ENCODE data around the gene TNNT3. TPM values are rescaled to one million over a fixed set of nuclear protein-coding genes. Genes with fewer than 3 reads are reported as not detected.
"Not testable (repeated sequence)": the region's sequence is repeated elsewhere in the genome, so short reads cannot be mapped to it uniquely, and the experiment has no call there.

TNNT3 gene
- total RNA-seq, result 10 to 100 TPM in 3 of 4 donors, 1 to 10 TPM in 1; 9.0 to 58.7 (median 34.1) TPM
- polyA plus RNA-seq, result 63.1 TPM
- long read RNA-seq, donor 1, partial matches to known transcripts, result 10 of 21 reads
- long read RNA-seq, donor 1, other reads (novel, unspliced or antisense), result 11 of 21 reads
- long read RNA-seq, donor 2, partial matches to known transcripts, result 1 of 2 reads
- long read RNA-seq, donor 2, other reads (novel, unspliced or antisense), result 1 of 2 reads
- long read RNA-seq, donor 3, partial matches to known transcripts, result 17 of 29 reads
- long read RNA-seq, donor 3, other reads (novel, unspliced or antisense), result 11 of 29 reads
- long read RNA-seq, donor 4, partial matches to known transcripts, result 4 of 8 reads
- long read RNA-seq, donor 4, other reads (novel, unspliced or antisense), result 3 of 8 reads

DNA sequence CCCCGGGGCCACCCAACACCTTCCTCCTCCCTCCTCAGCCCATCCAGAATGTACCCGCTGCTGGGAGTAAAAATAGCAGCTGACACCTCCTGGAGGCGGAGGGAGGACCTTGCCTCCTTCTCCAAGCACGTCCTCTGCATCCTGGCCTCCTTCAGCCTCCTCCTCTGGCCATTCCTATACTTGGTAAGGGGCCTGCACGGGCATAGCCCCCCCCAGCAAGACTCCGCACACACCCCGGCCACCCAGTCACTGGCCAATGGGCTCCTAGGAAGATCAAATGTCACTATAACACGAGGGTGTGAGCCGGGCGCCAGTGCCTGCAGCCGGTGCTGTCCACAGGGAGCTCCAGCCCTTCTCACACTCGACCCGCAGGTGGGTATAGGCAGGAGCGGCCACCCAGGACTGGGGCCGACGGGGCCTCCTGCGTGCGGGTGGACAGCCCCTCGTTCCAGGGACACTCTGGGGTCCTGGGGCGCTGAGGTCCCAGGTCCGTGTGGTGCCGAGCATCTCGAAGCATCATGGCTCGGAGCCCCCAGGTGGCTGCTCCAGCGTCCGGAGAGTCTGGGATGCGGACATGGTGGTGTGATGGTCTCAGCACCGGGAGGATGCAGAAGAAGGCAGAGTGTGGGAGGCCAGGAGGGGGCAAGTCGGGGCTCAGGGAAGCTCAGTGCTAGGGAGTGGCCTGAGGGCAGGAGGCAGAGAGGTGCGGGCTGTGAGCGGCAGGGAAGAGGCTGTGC lies at the start of gene TNNT3:
TSS of gene TNNT3 (plus strand) at position 313 of the 737 bp plus-strand sequence. CDS start 3,172 bp downstream, outside the sequence.
- intact Hi-C loops (cut with DNase I), result loop anchor here in 3 of 4 donors (5.0 to 10.0 kb wide), 3 partner anchors 37 to 225 kb away; partner anchors contain the start of gene LSP1 (in 1 of the 3)

DNA sequence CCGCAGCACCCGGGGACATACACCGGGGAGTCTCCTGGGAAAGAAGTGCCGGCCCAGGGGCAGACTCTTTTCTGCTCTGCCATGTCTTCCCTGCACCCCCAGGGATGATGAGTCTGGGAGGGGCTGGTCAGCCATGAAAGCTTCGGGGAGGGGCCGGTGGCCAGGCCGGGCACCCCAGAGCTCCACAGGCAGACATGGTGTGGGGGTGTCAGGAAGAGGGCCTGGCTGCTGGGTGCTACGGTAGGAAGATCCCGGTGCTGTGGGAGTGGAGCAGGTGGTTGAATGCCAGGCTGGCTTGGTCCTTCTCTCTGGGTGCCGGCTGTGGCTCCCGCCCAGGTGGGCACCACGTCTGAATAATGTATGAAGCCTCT lies 49.2 kb upstream of the TNNT3 start:
- intact Hi-C loops (cut with DNase I), result no loop called here
- Histone ChIP-seq H3K4me1 (ENCODE audit: control insufficient read depth, insufficient read depth, low read length) (no peaks in the 10 kb centered on the region), H3K4me3 (ENCODE audit: low read length) (no peak overlapping the region), H3K9me3 (ENCODE audit: control insufficient read depth, low read length) (no peaks in the 10 kb centered on the region), H3K27ac (ENCODE audit: low read length) (no peak overlapping the region), H3K27me3 (ENCODE audit: control insufficient read depth, insufficient read depth) (no peaks in the 10 kb centered on the region)
- DNase-seq (peak in 2 of 3 donors; percentile 13 to 55), ATAC-seq (peak in 1 of 2 donors; percentile 2)
- WGBS, result 55% methylated on average over 12 of the region's 12 CpGs

More for the DNA sequence above, at the start of gene TNNT3:
- ATAC-seq, result peak; percentile 7 to 8
- H3K27ac ChIP-seq (ENCODE audit: low read length), result peak within 1 kb of the TSS; percentile 34
- WGBS, result 65% methylated on average over 31 of the region's 31 CpGs
- no peaks in the 10 kb centered on the region for H3K9me3 ChIP-seq (ENCODE audit: control insufficient read depth, low read length)
- peaks cover 4% of the 10 kb centered on the region for H3K4me1 ChIP-seq (ENCODE audit: control insufficient read depth, insufficient read depth, low read length)
- H3K27me3 ChIP-seq (ENCODE audit: control insufficient read depth, insufficient read depth), result no peaks in the 10 kb centered on the region
- peak in 1 of 3 donors; percentile 68 for DNase-seq
- H3K4me3 ChIP-seq (ENCODE audit: low read length), result no peak within 1 kb of the TSS

DNA sequence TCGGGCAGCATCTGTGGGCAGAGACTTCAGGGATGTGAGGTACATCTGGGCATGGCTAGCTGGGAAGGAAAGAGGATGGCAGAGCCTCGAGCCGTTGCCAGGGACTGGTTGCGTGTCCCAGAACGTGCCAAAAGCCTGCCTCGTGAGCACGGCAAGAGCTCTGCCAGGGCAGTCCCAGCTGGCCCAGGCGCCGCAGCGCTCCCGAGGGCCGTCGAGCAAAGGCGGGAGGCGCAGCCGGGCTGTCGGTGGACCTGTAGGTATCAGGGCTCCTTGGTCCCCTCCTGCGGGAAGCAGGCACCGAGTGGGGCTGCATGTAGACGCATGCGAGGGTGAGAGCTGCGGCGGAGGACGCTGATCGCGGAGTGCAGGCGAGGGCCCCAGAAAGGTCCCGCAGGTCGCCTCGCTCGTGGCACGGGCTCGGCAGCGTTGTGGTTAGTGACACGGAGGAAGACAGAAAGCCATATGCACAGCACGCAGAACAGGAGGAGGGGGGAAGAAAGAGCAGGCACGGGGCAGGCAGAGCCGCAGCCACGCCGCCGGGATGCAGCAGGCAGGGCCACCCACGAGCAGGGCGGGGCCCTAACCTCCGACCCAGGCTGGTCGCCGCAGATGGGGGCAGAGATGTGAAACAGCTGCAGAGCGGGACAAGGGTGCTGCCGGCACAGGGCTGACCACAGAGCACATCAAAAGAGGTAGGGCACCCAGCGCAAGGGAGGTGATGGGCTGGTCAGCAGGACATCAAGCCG lies 48.6 kb upstream of the TNNT3 start:
- 37% methylated on average over 50 of the region's 50 CpGs for WGBS
- intact Hi-C loops (cut with DNase I), result no loop called here
- H3K4me3 ChIP-seq (ENCODE audit: low read length), result no peak overlapping the region

GRCh38 chr11:1871531-1871930 lies 48.0 kb upstream of the TNNT3 start:
- H3K9me3 ChIP-seq (ENCODE audit: control insufficient read depth, low read length), result no peaks in the 10 kb centered on the region
- H3K27ac ChIP-seq (ENCODE audit: low read length), result no peak overlapping the region
- H3K4me3 ChIP-seq (ENCODE audit: low read length), result no peak overlapping the region
- DNase-seq (peak; percentile 8 to 53 (median 49)), ATAC-seq (no peak)
- H3K4me1 ChIP-seq (ENCODE audit: control insufficient read depth, insufficient read depth, low read length), result no peaks in the 10 kb centered on the region
- intact Hi-C loops (cut with DNase I), result no loop called here
- H3K27me3 ChIP-seq (ENCODE audit: control insufficient read depth, insufficient read depth), result no peaks in the 10 kb centered on the region
- 83% methylated on average over 15 of the region's 15 CpGs for WGBS

More for the DNA sequence above, 48.6 kb upstream of the TNNT3 start:
- ATAC-seq (peak; percentile 6 to 10), DNase-seq (peak; percentile 33 to 77 (median 66))
- Histone ChIP-seq H3K9me3 (ENCODE audit: control insufficient read depth, low read length) (no peaks in the 10 kb centered on the region), H3K4me1 (ENCODE audit: control insufficient read depth, insufficient read depth, low read length) (no peaks in the 10 kb centered on the region), H3K27me3 (ENCODE audit: control insufficient read depth, insufficient read depth) (no peaks in the 10 kb centered on the region), H3K27ac (ENCODE audit: low read length) (no peak overlapping the region)

- Histone ChIP-seq H3K4me1 (ENCODE audit: control insufficient read depth, insufficient read depth, low read length) (no peaks in the 10 kb centered on the region), H3K9me3 (ENCODE audit: control insufficient read depth, low read length) (no peaks in the 10 kb centered on the region), H3K27ac (ENCODE audit: low read length) (no peak overlapping the region), H3K4me3 (ENCODE audit: low read length) (no peak overlapping the region), H3K27me3 (ENCODE audit: control insufficient read depth, insufficient read depth) (no peaks in the 10 kb centered on the region)
- intact Hi-C loops (cut with DNase I), result no loop called here
- peak; percentile 12 to 45 (median 30) for DNase-seq
- 87% methylated on average over 25 of the region's 25 CpGs for WGBS
- no peak for ATAC-seq
These were observed 47.1 kb upstream of the TNNT3 start for GRCh38 chr11:1872267-1872985.

- WGBS, result 34% methylated on average over 11 of the region's 11 CpGs
- DNase-seq, result peak; percentile 12 to 70 (median 56)
- Histone ChIP-seq H3K27ac (ENCODE audit: low read length) (no peak overlapping the region), H3K4me1 (ENCODE audit: control insufficient read depth, insufficient read depth, low read length) (peaks cover 2% of the 10 kb centered on the region), H3K9me3 (ENCODE audit: control insufficient read depth, low read length) (no peaks in the 10 kb centered on the region), H3K27me3 (ENCODE audit: control insufficient read depth, insufficient read depth) (no peaks in the 10 kb centered on the region), H3K4me3 (ENCODE audit: low read length) (no peak overlapping the region)
- no peak for ATAC-seq
- intact Hi-C loops (cut with DNase I), result no loop called here
These were observed 46.3 kb upstream of the TNNT3 start for GRCh38 chr11:1873048-1873812.

DNA sequence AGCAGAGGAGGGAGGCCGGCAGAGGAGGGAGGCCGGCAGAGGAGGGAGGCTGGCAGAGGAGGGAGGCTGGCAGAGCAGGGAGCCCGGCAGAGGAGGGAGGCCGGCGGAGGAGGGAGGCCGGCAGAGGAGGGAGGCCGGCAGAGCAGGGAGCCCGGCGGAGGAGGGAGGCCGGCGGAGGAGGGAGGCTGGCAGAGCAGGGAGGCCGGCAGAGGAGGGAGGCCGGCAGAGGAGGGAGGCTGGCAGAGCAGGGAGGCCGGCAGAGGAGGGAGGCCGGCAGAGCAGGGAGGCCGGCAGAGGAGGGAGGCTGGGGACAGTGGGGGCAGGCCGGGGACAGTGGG lies 45.7 kb upstream of the TNNT3 start:
- H3K27ac ChIP-seq (ENCODE audit: low read length); H3K9me3 ChIP-seq (ENCODE audit: control insufficient read depth, low read length); ATAC-seq; intact Hi-C loops (cut with DNase I); H3K4me1 ChIP-seq (ENCODE audit: control insufficient read depth, insufficient read depth, low read length); H3K4me3 ChIP-seq (ENCODE audit: low read length); H3K27me3 ChIP-seq (ENCODE audit: control insufficient read depth, insufficient read depth): not testable (repeated sequence)
- 86% methylated on average over 17 of the region's 17 CpGs for WGBS
- DNase-seq, result peak in 1 of 3 donors; percentile 25

GRCh38 chr11:1874441-1875092 lies 44.9 kb upstream of the TNNT3 start:
- H3K27me3 ChIP-seq (ENCODE audit: control insufficient read depth, insufficient read depth); H3K9me3 ChIP-seq (ENCODE audit: control insufficient read depth, low read length); H3K4me3 ChIP-seq (ENCODE audit: low read length); H3K27ac ChIP-seq (ENCODE audit: low read length); H3K4me1 ChIP-seq (ENCODE audit: control insufficient read depth, insufficient read depth, low read length); intact Hi-C loops (cut with DNase I); ATAC-seq: not testable (repeated sequence)
- DNase-seq, result peak; percentile 14 to 68 (median 60)
- 67% methylated on average over 17 of the region's 17 CpGs for WGBS

DNA sequence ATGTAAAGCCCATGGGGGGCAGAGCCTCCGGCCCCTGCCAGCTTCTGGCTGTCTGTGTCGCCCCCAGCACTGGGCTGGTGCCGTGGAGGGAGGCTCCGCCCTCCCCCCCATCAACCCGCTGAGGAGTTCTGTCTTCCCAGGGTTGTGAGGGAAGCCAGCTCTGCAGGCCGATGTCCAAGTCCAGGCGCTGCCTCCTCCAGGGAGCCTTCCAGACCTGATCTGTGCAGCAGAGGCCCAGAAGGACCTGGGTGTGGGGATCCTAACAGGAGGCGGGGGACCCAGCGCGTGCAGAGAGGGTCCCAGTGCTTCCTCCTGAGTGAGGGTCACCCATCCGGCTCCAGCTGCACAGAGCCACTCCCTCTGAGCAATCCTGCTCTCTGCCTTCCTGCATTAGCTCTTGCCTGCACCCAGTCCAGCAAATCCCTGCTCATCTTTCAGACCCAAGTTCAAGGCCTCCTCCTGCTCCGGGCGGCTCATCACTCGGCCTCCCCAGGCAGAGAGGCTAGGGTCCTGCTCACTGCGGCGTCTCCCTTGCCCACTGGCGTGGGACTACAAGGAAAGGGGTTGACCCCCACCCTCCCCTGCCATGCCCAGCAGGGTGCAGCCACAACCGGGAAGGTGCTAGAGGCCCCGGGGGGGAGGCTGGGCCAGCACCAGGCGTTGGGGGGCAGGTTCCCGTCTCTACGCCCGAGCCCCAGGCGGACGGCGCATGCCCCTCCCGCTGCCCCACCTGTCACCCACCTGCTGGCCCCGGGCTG lies 44.2 kb upstream of the TNNT3 start:
- Histone ChIP-seq H3K27me3 (ENCODE audit: control insufficient read depth, insufficient read depth) (no peaks in the 10 kb centered on the region), H3K4me1 (ENCODE audit: control insufficient read depth, insufficient read depth, low read length) (peaks cover 4% of the 10 kb centered on the region), H3K27ac (ENCODE audit: low read length) (no peak overlapping the region), H3K4me3 (ENCODE audit: low read length) (no peak overlapping the region), H3K9me3 (ENCODE audit: control insufficient read depth, low read length) (no peaks in the 10 kb centered on the region)
- WGBS, result 70% methylated on average over 28 of the region's 28 CpGs
- DNase-seq (peak; percentile 39 to 76 (median 76)), ATAC-seq (no peak)
- intact Hi-C loops (cut with DNase I), result no loop called here

Measured in right cardiac atrium (tissue), 5 donors.